Measurements from ENCODE around the gene EFHC1.

DNA sequence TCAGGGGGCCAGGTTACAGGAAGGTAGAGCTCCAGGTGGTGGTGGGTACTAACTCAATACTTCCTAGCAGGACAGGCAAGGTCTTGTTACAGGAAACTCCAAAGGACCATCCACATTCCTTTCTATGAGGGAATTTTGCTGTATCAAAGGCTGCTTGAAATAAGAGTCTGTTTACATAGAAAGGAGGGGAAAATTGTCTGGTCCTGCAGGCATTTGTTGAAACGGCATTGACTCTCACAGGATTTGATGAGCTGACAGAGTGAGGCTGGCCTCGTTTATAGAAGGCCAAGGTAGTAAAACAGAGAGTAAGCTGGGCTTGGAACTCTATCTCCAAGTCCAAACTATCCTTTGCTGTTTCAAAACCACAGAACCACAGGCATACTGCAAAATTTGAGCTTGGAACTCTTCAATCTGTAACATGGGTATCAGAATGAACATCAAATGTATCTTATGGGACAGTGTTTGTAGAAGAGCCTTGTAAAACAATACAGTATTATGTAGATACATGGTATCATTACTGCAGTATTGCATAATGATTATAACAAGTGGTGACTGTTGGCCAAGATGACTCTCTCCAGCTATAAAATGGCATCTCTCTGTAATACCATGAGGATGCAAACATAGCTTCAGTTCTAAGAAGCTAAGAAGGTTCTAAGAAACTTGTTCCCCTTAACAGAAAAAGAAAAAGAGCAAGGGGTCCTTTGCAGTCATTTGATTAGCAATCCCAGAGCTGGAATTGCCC is 95.2 kb downstream of the EFHC1 start:
- no peak for TF ChIP-seq PATZ1 (CRISPR knock-in tag; IDR thresholded peaks at IDR 0.05; ENCODE audit: borderline replicate concordance)
- TF ChIP-seq ARNTL (CRISPR knock-in tag; IDR thresholded peaks at IDR 0.05; ENCODE audit: borderline replicate concordance, low read depth): no peak
- no peak for TF ChIP-seq ZFP30 (CRISPR knock-in tag; IDR thresholded peaks at IDR 0.05)
- TF ChIP-seq TOX (CRISPR knock-in tag; IDR thresholded peaks at IDR 0.05; ENCODE audit: borderline replicate concordance): no peak
